ENCODE results near the gene ACTR3.
"Not testable (repeated sequence)": the region's sequence is repeated elsewhere in the genome, so short reads cannot be mapped to it uniquely, and the experiment has no call there.

ACTR3 gene

DNA sequence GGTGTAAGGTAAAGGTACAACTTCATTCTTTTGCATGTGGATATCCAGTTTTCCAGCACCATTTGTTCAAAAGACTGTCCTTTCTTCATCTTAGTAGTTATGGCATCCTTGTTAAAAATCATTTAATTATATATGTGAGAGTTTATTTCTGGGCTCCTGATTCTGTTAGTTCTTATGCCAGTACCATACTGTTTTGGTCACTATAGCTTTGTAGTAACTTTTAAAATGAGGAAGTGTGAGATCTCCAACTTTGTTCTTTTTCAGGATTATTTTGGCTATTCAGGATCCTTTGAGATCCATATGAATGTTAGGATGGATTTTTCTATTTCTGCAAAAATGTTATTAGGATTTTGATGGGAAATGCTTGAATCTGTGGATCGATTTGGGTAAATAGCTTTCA is 16.8 kb downstream of the ACTR3 start:
- DNase-seq, result no peak

DNA sequence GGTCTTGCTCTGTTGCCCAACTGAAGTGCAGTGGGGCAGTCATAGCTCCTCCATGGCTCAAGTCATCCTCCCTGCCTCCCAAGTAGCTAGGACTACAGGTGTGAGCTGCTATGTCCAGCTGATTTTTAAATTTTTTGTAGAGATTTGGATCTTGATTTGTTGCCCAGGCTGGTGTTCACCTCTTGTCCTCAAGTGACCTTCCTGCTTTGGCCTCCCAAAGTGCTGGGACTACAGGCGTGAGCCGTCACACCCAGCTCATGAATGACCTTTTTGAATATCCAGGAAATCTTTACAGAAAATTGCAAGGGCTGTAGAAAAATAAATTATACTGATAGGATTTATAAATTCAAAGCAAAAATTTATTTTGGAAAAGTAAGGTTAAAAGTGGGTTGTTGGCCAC is 17.4 kb downstream of the ACTR3 start:
- no peak for DNase-seq

DNA sequence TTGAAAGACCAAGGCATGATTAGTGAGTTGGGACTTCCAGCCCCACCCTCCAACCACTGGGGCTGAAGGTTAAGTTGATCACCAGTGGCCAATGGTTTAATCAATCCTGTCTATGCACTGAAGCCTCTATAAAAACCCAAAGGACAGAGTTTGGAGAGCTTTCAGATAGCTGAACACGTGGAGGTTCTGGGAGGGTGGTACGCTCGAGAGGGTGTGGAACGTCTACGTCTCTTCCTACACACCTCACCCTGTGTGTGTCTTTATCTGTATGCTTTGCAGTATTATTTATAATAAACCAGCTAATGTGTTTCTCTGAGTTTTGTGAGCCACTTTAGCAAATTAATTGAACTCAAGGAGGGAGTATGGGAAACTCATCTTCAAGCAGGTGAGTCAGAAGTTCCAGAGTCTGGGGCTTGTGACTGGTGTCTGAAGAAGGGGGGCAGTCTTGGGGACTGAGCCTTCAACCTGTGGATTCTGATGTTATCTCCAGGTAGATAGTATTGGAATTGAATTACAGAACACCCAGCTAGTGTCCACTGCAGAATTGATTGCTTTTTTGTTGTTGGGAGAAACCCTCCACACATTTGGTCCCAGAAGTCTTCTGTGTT is 20.3 kb downstream of the ACTR3 start:
- no peak for DNase-seq

DNA sequence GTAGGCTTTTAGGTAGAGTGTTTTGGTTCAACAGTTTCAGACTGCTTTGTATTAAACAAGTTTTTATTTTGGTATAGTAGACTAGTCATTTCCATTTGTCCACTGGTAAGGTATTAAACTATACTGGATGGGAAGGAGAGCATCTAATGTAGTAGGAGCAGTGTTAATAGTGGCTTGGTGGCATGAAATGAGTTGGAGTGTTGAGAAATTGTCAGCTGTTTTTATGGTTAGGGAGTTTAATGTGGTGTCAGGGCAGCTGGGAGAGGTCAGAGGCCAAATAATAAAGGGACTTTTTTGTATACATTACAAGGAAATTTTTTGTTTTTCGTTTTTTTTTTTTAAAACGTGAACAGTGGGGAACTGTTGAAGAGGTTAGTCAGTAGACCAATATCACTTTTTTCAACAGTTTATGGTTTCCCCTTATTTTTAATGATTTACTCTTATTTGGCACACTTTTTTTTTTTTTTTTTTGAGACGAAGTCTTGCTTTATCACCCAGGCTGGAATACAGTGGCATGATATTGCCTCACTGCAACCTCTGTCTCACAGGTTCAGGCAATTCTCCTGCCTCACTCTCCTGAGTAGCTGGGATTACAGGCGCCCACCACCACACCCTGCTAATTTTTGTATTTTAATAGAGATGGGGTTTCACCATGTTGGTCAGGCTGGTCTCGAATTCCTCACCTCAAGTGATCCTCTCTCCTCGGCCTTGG is 21.2 kb downstream of the ACTR3 start:
- DNase-seq, result no peak

DNA sequence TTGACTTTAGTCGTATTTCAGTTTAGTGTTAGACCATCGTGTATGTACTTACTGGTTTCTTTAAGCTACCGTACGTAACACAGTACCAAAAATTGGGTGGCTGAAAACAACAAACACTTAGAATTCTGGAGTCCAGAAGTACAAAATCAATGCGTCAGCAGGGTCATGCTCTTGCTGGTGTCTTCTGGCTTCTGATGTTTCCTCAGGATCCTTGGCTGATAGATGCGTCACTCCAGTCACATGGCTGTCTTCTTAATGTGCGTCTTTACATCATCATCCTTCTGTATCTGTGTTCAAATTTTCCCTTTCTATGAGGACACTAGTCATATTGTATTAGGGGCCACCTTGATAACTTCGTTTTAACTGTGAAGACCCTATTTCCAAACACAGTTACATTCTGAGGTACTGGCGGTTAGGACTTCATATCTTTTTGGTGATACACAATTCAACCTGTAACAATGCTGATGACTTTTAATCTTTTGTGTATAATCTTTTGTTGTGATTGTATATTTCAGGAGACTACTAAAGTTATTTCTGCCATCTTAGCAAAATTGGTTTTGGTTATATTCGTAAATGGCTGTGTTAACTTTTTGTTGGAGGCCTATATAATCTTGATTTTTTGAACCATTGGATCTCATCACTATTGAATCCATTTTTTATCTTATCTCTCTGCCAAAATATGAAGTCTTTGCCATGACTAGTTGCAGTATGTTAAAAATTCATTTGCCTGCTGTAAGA is 25.4 kb downstream of the ACTR3 start:
- DNase-seq, result no peak

DNA sequence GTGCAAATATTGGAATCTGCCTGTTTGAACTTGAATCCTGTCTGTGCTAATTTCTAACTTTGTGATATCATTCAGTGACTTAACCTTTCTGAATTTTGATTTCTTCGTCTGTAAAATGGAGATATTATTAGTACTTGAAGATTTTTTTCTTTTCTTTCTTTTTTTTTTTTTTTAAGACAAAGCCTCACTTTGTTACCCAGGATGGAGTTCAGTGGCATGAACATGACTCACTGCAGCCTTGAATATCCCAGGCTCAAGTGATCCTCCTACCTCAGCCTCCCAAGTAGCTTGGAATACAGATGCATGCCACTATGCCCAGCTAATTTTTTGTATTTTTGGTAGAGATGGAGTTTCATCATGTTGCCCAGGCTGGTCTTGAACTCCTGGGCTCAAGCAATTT is 28.3 kb downstream of the ACTR3 start:
- DNase-seq, result no peak

DNA sequence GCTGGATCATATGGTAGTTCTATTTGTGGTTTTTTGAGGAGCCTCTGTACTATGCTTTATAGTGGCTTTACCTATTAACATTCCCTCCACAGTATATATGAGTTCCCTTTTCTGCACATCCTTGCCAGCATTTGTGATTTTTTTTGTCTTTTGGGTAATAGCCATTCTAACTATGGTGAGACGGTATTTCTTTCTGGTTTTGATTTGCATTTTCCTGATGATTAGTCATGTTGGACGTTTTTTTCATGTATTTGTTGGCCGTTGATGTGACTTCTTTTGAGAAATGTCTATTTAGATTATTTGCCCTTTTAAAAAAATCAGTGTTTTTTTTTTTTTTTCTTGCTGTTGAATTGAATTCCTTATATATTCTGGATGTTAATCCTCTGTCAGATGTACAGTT is 31.1 kb downstream of the ACTR3 start:
- no peak for DNase-seq

DNA sequence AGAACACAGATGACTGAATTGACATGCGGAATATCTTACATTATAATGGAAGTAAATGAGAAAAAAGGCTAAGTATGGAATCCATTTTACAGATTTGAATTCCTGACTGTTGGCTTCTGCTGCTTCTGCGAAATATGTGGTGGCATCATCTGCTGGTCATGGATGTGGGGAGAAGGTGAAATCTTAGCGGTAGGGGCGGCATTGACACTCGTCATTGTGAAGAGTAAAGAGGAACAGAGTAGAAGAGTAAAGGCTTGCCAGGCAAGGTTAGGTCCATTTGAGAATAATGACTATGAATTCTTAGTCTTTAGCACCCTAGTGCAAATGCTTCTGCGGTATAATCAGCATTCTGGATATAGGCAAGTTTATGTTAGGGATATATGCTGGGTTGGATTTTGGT is 32.4 kb downstream of the ACTR3 start:
- DNase-seq, result no peak

DNA sequence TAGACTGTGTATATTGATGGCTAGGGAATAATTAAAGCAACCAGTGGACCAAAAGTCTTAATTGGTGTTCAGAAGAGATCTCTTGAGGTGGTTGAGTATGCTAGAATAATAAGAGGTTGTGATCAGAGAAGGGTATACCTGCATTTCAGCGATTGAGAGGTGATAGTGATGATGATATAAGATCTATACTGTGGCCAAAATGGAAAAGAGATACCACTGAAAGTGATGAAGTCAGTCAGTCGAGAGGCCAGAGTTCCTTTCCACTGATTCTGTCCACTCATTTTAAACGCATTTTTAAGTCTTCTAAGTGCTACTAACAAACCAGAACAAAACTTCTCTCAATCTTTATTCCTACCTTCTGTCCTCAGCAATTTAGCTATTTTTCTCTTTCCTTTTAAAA is 32.9 kb downstream of the ACTR3 start:
- no peak for DNase-seq

DNA sequence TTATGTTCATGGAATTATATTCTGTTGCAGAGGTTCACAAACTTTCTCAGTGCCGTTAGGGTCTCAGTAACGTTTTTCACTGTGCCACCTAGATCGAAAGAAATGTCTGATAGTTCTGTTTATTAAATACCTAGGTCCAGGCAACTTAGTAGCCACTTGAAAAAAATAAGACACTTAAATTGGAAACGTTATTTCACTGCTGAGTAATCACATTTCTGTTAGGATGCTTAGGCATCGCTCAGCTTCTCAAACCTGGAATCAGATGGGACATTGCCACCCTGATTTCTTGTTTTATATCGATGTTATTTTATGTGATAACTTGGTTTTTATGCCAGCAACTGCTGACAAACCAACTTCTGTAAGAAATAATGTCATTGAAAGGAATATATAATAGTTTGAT is 36.0 kb downstream of the ACTR3 start:
- DNase-seq, result no peak

DNA sequence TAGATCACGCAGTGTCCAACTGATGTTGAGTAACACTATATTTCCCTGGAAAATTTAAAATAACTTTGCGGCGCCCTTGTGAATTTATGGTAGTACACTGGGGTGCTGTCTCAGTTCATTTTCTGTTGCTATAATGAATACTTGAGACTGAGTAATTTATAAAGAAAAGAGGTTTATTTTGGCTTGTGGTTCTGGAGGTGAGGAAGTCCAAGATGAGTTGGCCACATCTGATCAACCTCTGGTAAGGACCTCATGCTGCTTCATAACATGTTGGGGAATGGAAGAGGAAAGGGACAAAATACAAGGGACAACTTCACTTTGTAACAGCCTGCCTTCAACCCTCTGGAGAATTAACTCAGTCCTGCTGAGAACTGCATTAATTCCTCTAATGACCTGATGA is 36.4 kb downstream of the ACTR3 start:
- DNase-seq, result no peak

DNA sequence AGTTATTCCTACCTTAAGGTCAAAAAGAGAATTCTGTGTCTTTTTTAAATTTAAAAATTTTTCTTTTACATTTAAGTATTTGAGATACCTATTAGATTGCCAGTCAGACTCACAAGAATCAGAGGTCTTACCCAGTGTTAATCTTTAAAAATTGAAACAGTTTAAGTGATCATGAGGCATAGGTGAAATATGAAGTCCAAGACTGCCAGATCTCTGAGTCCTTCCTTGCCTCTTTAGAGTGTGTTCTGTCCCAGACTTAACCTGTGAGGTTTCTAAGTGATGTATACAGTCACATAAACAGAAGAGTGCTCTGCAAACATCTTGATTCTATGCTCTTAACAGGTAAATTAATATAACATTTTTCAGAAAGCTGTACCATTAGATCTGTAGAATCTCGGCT is 40.6 kb downstream of the ACTR3 start:
- no peak for DNase-seq

DNA sequence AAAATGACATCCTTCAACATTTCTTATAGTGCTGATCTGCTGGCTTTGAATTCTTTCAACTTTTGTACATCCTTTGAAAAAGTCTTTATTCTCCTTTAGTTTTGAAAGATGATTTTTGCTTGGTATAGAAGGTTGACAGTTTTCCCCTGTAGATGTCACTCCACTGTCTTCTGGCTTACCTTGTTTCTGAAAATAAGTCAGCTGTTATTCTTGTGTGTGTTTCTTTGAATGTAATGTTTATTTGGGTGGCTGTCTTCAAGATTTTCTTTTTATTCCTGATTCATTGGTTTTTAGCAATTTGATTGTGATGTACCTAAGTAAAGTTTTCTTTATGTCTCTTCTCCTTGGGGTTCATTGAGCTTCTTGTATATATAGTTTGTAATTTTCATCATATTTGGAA is 47.6 kb downstream of the ACTR3 start:
- DNase-seq, result no peak

DNA sequence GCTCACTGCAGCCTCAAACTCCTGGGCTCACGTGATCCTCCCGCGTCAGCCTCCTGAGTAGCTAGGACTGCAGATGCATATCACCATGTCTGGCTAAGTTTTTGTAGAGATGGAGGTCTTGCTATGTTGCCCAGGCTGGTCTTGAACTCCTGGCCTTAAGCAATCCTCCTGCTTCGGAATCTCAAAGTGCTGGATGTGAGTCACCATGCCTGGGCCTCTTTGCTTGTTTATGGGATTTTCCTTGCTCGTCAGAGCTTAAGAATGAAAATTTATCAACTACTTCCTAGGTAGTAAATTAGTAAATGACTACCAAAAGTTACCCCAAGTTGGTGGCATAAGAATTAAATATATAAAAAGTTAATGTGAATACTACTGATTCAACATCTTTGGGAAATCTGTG is 51.0 kb downstream of the ACTR3 start:
- DNase-seq, result no peak

DNA sequence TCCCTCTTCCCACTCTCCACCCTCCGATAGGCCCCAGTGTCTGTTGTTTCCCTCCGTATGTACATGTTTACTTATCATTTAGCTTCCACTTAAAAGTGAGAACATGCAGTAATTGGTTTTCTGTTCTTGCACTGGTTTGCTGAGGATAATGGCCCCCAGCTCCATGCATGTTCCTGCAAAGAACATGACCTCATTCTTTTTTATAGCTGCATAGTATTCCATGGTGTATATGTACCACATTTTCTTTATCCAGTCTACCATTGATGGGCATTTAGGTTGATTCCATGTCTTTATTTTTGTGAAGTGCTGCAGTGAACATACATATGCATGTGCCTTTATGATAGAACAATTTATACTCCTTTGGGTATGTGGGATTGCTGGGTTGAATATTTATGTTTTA is 55.9 kb downstream of the ACTR3 start:
- DNase-seq, result not testable (repeated sequence)

DNA sequence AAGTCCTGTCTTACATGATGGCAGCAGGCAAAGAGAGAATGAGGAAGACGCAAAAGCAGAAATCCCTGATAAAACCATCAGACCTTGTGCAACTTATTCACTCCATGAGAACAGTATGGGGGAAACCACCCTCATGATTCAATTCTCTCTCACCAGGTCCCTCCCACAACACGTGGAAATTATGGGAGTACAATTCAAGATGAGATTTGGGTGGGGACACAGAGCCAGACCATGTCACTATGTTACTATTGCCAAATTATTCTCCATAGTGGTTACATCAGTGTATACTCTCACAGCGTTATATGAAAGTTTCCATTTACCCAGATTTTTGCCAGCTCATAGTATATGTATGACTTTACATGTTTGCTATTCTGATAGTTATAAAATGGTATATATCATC is 61.0 kb downstream of the ACTR3 start:
- not testable (repeated sequence) for DNase-seq

DNA sequence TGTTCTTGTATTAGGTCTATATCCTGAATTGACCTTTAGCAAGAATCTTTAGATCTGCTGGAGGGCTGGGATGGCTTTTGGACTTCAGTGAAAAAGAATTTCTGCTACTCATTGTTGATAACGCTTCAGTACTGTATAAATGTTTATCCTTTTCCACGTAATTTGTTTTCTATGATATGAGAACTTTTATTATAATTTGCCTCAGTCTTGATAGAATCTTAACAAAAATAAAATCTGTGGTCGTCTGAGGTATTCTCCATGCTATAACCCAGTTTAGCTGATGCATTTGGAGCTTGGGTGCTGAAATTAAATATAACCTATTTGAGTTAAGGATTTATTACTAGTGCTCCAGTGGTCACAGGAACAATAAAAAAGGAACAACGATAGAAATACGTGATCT is 71.1 kb downstream of the ACTR3 start:
- DNase-seq, result no peak

DNA sequence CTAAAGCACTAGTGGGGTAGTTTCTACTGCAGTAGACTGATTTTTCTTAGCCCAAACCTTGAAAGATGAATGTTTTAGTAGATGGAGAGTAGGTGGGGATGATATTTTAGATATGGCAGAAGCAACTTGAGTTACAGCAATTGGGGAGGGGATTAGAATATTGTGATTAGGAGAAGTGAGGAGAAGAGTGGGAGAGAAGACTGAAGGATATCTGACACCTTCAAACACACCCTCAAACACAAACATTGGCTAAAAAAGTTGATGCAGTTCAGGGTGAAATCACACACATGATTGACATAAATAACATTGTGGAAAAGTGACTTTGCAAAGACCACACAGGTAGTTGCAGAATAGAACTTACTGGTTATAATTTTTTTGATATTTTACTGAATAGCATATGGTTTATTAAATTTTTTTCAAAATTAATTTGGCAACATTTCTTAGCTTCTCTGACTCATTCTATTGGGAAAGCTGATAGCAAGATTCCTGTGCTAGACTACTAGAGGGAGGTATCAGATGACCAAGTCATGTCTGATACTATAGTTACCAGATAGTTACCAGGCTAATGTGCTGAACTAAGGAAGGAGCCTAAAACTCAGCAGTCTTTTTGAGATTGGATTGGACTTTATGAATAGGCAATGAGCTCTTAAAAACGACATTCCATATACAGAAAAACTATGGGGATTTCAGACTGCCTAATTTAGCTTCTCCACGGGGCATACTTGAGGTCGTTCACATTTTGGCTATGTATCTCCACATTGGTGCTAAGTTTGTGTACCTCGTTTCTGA is 73.0 kb downstream of the ACTR3 start:
- DNase-seq, result no peak

DNA sequence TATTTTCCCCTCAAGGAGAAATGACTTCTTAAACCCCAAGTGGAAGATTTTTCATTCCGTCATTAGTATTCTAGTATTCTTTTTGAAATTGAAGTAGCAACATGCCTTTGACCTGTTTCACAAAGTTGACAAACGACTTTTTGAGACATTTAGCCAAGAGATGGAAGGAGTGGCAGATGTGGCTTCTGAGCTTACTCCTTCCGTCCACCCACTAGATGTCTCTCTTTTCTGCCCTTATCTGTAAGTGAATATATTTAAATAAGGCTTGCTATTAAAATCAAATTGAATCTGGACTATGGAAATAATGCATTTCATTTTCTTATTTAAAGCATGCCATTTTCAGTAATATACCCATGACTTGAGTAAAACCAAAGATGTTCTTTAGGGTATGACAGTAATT is 74.1 kb downstream of the ACTR3 start:
- no peak for DNase-seq

DNA sequence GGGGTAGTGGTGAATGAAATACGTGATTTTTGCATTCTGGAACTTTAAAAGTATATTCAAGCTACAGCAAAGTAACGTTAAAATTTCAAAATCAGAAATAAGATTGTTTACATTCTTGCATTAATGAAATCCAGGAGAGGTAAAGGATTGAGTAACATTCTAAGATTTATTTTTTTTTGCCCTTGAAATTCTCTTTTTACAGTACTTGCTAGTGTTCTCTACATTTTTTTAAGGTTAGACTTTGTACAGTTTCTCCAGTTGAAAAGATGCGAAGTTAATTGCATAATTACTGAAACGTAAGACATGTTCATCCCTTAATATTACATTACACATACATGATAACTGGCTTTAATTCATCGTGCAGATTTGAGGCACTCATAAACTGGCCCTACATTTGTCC is 74.5 kb downstream of the ACTR3 start:
- no peak for DNase-seq

DNA sequence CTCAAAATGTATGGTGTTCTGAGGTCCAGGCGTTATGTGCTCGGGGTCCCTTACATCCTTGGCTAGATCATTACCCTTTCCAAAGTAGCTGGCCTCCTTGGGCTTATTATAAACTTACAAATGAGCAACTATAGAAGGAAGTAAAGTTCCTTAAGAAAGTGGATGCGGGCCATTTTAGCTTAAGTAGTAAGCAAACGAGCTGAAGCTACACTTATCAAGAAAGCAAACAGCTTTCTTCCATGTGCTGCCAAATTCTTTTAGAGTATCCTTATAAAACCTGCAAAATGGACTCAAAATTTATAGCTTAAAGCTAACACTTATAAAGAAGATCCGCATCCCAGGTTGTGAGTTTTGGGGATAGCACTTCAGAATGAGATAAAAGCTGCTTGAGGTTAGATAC is 75.3 kb downstream of the ACTR3 start:
- DNase-seq, result no peak

DNA sequence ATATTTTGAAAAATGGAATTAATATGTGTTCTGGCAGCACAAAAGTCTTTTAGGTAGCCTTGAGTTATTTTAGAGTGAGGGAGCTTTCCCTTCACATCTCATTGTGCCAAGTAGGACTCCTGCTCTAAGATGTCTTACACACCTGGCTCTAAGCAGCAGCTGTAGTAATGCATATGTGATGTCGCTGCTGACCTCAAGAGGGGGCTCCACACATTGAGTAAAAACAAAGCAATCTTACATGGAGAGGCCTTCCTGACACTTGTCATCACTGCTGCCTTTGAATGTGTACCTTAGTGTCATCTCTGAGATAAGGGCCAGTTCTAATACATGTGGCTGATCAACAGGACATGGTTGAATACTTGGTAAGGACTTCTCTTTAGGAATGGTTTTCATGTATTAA is 75.8 kb downstream of the ACTR3 start:
- peak; percentile 4 for DNase-seq

DNA sequence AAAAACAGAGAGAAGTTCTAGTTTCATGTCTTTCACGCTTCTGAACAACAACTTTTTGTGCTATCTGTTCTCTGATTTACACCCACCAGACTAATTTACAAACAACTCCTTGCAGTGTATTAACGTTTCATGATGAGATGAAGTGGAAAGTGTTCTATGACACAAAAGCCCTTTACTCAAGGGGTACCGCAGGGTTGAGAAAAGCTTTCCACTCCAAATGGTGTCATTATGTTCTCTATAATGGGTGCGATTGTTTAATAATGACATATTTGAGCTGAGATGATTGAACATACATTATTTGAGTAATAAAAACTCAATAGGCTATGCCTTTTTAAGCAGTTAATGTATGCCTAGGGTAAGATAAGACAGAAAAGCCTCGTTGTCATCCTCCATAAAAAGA is 76.3 kb downstream of the ACTR3 start:
- DNase-seq, result no peak

DNA sequence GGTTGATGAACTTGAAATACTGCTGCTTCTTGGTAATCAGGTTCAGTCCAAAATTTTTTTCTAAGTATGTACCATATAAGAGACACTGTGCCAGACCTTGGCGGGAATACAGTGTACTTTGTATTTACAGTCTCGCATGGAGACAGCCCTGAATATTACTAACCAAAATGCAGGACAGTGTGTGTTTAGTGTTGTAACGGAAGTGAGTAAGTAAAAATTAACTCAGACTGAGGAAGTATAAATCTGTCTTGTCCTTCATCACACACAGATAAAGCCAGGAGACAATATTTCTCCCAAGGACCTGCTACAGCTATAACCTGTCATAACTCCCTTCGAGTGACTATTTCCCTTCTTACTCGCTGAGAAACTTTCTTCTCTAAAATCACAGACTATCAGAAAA is 76.9 kb downstream of the ACTR3 start:
- DNase-seq, result no peak
